GM12873 (cell line): ENCODE results near the gene DNAH1.

Source experiments
- TF ChIP-seq, protein P1 (sequence below): IDR thresholded peaks from 2 replicates; pipeline ENCODE4 v1.5.1; 2012; ENCODE audit warnings: low read depth, mild to moderate bottlenecking, moderate library complexity, low read length, control low read depth; ENCODE audit not compliant: insufficient read depth; ENCODE audit errors: missing control alignments

The DNAH1 gene

DNA sequence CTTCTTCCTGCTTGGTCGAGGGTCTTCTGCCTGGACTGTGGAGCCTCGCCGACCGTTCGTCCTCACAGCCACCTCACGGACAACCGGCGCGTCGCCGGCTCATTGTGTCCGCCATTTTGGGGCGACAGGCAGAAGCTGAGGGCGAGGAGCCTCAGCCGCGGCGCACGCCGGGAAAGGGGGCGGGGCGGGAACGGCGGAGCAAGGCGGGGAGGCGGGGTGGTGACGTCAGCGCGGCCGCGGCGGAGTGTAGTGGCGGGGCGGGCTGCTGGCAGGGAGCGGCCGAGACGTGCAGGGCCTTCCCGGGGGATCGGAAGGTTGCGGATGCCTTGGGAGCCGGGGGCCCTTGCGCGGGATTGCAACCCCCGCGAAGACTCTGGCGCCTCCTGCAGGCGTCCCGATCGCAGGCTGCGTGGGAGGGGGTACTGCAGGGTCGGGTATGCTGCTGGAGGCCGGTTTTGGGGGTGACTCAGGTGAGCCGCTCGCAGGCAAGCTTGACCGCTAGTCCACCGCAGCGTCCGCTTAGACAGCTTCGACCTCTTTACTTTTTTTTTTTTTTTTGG lies 37.5 kb upstream of the DNAH1 start, which contains the start of gene WDR82:
Gene WDR82, minus strand, starts transcription at position 140 of the 560 bp plus-strand sequence. CDS start 288 bp downstream, outside the sequence.
- TF ChIP-seq, protein P1, sequence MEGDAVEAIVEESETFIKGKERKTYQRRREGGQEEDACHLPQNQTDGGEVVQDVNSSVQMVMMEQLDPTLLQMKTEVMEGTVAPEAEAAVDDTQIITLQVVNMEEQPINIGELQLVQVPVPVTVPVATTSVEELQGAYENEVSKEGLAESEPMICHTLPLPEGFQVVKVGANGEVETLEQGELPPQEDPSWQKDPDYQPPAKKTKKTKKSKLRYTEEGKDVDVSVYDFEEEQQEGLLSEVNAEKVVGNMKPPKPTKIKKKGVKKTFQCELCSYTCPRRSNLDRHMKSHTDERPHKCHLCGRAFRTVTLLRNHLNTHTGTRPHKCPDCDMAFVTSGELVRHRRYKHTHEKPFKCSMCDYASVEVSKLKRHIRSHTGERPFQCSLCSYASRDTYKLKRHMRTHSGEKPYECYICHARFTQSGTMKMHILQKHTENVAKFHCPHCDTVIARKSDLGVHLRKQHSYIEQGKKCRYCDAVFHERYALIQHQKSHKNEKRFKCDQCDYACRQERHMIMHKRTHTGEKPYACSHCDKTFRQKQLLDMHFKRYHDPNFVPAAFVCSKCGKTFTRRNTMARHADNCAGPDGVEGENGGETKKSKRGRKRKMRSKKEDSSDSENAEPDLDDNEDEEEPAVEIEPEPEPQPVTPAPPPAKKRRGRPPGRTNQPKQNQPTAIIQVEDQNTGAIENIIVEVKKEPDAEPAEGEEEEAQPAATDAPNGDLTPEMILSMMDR, result peak; percentile 59

DNA sequence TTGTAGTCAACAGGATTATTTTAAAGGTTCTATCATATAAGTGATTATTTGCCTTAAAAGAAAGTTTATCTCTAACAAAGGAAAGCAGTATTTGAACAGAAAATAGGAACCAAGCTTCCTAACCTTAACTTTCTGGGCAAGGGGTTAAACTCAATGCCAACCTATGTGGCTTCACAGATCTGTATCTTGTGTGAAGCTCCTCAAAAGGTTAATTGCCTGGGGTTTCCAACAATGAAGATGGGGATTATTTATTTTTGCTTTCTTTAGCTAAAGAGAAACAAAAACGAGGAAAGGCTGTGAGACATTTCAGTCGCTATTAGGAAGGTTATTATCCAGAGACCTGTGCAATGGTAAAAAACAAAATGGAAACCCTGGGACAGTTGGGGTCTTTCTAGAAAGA lies 36.5 kb upstream of the DNAH1 start:
- TF ChIP-seq, protein P1, result no peak

DNA sequence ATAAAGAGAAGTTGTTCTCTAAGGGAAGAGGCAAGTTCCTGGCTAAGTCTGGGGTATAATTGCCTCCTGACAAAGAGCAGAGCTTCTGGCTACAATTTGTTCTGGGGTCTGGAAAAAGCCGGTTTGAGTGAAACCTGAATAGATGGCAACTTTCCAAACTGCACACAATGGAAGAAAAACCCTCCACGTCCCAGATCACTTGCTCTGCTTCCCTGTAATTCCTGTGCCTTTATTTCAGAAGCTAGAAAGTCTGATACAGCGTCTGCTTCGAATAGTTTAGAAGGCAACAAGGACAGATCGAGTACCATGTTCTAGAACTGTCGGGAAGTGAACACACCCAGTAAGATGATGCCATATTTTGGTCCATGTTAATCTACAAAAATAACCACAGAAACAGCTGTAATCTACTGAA lies 36.1 kb upstream of the DNAH1 start:
- TF ChIP-seq, protein P1, result no peak

DNA sequence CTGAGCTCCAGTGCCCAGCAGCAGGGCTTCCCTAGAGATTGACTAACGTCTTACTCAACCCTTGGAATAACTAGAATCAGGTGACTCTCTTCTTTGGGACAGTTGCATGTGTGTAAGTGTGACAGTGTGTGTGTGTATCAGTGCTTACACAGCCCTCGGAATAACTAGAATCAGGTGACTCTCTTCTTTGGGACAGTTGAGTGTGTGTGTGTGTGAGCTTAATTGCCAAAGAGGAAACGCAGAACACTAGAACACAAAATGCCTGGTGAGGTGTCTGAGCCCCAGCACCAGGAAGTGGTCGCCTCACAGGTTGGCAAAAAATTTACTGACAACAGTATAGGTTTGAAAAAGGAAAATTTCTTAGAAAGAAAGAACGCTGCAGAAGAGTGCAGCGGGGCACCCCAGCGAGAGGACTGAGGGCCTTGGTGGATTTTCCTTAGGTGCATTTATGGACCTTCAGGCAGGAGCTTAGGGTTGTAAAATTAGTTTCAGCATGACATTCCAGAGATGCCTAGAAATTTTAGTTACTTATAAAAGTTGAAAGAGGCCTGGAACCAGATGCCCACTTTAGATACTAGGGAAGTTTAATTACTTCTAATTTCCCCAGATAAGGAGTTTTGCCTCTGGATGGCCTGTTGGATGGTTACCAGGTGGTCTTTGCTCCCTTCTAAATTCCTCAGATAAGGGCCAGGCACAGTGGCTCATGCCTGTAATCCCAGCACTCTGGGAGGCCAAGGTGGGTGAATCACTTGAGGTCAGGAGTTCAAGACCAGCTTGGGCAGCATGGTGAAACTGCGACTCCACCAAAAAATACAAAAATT lies 33.9 kb upstream of the DNAH1 start:
- TF ChIP-seq, protein P1, result no peak

DNA sequence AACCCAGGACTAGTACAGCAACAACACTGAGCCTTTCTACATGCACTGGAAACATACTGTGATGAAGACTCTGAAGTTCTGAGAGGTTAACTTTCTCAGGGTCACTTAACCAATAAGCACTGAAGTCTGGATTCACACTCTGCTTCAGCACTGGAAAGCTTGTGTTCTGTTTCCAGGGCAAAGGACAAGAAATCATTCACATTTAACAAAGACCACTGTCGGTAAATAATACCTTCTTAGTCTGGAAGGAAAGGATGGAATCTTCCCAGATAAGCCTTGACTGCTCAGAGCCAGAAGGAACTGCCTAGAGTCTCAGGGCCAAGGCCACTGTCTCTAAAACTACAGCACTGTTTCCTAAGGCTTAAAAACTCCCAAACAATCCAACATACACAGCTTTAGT lies 32.8 kb upstream of the DNAH1 start:
- TF ChIP-seq, protein P1, result no peak

DNA sequence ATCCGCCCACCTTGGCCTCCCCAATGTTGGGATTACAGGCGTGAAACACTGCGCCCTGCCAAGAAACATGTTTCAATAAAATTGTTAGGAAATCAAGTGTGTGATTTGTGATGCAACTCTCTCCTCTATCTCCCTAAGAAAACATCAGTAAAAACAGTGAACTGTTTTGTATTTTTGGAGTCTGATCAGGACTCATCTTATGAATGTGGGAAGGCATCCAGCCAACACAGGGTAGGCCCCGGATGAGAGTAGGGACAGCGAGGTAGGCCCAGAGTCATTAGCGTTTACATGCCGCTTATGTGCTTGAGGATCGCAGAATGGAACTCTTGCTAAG lies 29.4 kb upstream of the DNAH1 start:
- TF ChIP-seq, protein P1, result no peak

DNA sequence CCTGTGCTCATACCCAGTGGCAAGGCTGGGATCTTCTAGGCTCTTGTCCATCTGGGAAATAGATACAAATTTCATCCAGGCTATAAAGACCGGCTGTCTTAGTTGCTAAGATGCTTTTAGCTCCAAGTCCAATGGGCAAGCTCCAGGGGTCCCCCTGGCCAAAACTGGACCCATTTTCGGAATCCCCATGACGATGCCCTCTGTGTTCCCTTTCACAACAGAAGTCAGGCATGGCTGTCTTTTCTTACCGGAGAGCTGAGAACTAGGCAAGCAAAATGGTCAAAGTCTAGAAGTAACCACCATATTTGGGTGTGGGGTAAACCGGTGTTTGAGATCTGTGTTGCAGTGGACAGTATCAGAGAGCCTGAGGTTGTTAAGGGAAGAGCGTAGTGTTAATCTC lies 27.4 kb upstream of the DNAH1 start:
- TF ChIP-seq, protein P1, result no peak
